Stimulated activated CD8-positive, alpha-beta memory T cell treated with anti-CD3 and anti-CD28 coated beads, Interleukin-15, amount 100 ng/mL, for 4 hours (primary cell): ENCODE measurements around the gene SNX32.

Source experiments
- DNase-seq, 2 donors: peaks; one replicate each; pipeline ENCODE4 v3.0.0-alpha.2; 2020; ENCODE audit warnings: low read depth in 2 of 2

The SNX32 gene

DNA sequence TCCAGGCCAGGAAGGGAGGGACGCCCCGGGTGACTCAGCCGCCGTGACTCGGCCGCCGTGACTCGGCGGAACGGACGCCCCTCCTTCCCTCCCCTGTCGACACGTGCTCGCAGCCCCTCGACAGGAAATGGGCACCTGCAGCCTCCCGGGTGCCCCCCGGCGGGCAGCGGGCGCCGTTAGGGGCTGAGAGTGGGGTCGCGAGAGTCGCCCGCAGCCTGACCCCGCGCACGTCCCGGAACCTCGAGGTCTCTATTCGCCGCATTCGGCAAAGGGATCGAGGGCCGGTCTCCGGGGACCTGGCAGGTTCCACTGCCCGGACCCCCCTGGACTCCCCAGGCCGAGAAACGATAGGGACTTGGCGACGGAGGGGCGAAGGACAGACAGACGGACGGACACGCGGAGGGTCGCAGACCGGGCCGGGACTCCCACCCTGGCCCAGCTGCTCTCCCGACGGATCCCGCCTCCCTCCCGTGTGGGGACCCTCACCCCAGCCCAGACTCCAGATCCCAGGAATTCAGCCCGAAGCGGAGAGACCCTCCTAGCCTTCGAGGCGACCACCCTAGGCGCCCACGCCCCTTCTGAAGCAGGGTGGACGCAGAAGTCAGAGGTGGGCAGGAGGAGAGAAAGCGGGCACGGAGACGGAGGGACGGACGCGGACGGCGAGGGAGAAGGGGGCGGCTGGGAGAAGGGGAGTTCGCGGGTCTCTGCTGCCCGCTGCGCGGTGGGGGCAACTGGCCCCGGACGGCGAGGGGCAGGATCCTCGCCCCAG, 65.8 kb downstream of the SNX32 start:
- peak; percentile 67 to 68 for DNase-seq

DNA sequence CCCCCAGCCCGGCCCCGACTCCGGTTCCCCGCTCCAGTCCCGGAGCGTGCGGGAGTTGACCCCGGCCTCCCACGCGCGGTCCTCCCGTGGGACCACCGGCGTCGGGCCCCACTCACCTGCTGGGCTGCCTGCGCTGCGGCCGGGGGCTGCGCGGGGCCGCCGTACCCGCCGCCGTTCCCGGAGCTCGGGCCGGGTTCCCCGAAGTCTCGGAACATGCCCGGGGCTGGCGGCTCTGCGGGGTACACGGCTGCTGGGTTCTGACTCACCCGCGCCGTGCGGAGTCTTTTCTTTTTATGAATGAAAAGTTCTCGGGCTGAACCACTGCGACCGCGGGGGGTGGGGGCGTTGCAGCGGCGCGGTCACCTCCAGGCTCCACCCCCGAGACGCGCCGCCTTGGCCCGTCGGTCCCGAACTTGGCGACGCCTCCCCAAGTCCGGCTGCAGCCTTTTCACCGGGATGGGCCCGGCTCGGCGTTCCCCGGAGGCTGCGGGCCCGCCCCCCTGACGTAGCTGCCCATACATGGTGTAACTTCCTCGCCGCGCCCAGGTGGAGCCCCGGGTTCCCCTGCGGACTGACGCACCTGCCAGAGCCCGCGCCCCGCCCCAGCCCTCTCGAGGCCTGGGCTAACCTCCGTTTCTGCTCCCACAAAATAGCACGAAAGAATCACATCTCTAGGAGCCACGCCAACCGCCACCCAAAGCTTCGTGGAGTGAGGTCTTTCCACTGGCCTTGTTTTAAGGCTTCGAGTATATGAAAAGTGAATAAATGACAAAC, 66.5 kb downstream of the SNX32 start, which contains the start of gene FOSL1:
TSS of gene FOSL1 (minus strand) at position 264 of the 774 bp plus-strand sequence. CDS start at position 215, 49 bp downstream.
- DNase-seq: peak; percentile 90 to 91

DNA sequence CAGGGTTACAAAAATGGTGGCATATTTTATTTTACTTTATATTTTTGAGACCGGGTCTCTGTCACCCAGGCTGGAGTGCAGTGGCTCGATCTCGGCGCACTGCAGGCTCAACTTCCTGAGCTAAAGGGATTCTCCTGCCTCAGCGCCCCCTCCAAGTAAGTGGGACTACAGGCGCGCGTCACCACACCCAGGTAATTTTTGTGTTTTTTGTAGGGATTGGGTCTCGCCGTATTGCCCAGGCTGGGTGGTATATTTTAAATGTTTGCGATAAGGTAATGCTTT, 67.1 kb downstream of the SNX32 start:
- no peak for DNase-seq

DNA sequence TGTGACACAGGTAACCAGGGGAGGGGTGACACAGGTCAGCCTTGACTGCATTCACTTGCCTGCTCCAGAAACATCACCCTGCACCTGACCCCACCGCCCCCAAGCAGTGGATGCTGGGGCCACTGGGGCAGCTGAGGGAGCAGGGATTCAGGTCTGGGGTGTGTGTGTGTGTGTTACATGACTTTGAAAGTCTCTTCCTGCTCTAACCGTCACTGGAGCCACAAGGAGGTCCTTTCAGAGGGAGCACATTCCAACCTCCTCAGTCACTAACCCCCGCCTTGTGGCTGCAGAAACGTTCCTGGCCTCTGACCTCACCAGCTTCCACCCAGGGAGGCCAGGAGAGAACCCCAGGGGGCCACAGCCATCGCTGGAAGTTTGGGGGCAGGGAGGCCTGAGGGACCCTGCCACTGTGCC, 69.3 kb downstream of the SNX32 start:
- no peak for DNase-seq
